GM12875 (cell line): ENCODE results near the gene RAPGEF5.
A peak's percentile ranks its signal among the peaks of the same experiment; 100 is the strongest.
"Not testable (repeated sequence)": the region's sequence is repeated elsewhere in the genome, so short reads cannot be mapped to it uniquely, and the experiment has no call there.

Experiments used
- H3K4me3 ChIP-seq: one replicate; pipeline ENCODE4 v1.5.1; 2011; ENCODE audit warnings: low read depth, low read length, control low read depth
- TF ChIP-seq, protein P1 (sequence below): IDR thresholded peaks from 2 replicates; pipeline ENCODE4 v1.5.1; 2011; ENCODE audit warnings: low read depth, mild to moderate bottlenecking, control low read depth, inconsistent platforms, low read length, moderate library complexity, borderline replicate concordance; ENCODE audit not compliant: insufficient read depth

RAPGEF5 gene

GRCh38 chr7:22088827-22089226 is 268.1 kb downstream of the RAPGEF5 start:
- TF ChIP-seq, protein P1, sequence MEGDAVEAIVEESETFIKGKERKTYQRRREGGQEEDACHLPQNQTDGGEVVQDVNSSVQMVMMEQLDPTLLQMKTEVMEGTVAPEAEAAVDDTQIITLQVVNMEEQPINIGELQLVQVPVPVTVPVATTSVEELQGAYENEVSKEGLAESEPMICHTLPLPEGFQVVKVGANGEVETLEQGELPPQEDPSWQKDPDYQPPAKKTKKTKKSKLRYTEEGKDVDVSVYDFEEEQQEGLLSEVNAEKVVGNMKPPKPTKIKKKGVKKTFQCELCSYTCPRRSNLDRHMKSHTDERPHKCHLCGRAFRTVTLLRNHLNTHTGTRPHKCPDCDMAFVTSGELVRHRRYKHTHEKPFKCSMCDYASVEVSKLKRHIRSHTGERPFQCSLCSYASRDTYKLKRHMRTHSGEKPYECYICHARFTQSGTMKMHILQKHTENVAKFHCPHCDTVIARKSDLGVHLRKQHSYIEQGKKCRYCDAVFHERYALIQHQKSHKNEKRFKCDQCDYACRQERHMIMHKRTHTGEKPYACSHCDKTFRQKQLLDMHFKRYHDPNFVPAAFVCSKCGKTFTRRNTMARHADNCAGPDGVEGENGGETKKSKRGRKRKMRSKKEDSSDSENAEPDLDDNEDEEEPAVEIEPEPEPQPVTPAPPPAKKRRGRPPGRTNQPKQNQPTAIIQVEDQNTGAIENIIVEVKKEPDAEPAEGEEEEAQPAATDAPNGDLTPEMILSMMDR = no peak
- no peak overlapping the region for H3K4me3 ChIP-seq

- no peak overlapping the region for H3K4me3 ChIP-seq
- TF ChIP-seq, protein P1 = no peak
These were observed 269.1 kb downstream of the RAPGEF5 start for GRCh38 chr7:22087861-22088260.

DNA sequence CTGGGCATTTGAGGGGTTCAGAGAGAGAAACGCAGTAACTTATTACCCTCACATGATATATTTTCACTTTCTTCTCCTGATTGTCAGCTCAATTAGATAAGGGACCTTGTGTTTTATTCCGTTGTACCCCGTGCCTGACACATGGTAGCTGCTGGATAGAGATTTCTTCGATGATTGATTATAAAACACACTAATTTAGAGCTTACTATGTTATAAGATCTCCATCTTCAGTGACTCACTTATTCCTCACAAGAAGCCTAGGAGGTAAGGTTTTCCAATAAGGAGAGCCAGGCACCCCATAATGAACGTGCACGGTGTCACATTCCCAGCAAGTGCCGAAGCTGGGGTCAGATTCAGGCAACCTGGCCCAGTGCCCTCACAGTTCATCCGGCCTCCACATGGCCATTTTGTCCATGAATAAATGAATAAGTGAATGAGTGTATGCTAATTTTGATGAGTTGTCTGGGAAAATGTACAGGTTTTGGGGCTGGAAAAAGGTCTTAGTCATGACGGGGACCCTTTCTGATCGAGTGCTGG is 273.2 kb downstream of the RAPGEF5 start:
- H3K4me3 ChIP-seq = peak overlapping the region; percentile 63

GRCh38 chr7:22082886-22083703 is 273.9 kb downstream of the RAPGEF5 start:
- peak overlapping the region; percentile 63 for H3K4me3 ChIP-seq
- TF ChIP-seq, protein P1 = peak; percentile 98

More for the DNA sequence above, 273.2 kb downstream of the RAPGEF5 start:
- TF ChIP-seq, protein P1 = no peak

GRCh38 chr7:22082553-22082885 is 274.4 kb downstream of the RAPGEF5 start:
- TF ChIP-seq, protein P1 = no peak
- H3K4me3 ChIP-seq = peak overlapping the region; percentile 63

DNA sequence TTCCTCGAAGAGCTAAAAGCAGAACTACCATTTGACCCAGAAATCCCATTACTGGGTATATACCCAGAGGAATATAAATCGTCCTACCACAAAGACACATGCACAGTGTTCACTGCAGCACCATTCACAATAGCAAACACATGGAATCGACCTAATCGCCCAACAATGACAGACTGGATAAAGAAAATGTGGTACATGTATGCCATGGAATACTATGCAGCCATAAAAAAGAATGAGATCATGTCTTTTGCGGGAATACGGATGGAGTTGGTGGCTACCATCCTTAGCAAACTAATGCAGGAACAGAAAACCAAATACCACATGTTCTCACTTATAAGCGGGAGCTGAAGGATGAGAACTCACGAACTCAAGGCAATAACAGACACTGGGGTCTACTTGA is 276.7 kb downstream of the RAPGEF5 start:
- not testable (repeated sequence) for H3K4me3 ChIP-seq

GRCh38 chr7:22078872-22079271 is 278.1 kb downstream of the RAPGEF5 start:
- H3K4me3 ChIP-seq = not testable (repeated sequence)

- TF ChIP-seq, protein P1 = no peak
- H3K4me3 ChIP-seq = no peak overlapping the region
These were observed 281.4 kb downstream of the RAPGEF5 start for GRCh38 chr7:22075561-22075960.
